Mesendoderm (in vitro differentiated cells): ENCODE results near the gene SLAMF6.

Experiments
- DNase-seq: peaks from one replicate; pipeline ENCODE4 v3.0.0; 2013
- H2AK5ac ChIP-seq: 2 replicates; pipeline ENCODE4 v1.6.1; 2013; ENCODE audit warnings: low read length, inconsistent platforms
- H2BK120ac ChIP-seq: 2 replicates; pipeline ENCODE4 v1.6.1; 2013; ENCODE audit warnings: low read depth, mild to moderate bottlenecking, low read length, moderate library complexity, mixed read lengths
- H2BK15ac ChIP-seq: replicated peaks from 2 replicates; pipeline ENCODE4 v1.6.1; 2013; ENCODE audit warnings: low read depth, mild to moderate bottlenecking, moderate library complexity
- H2BK5ac ChIP-seq: 2 replicates; pipeline ENCODE4 v1.6.1; 2013; ENCODE audit warnings: low read length, inconsistent platforms
- H3K18ac ChIP-seq: 2 replicates; pipeline ENCODE4 v1.6.1; 2013; ENCODE audit warnings: mild to moderate bottlenecking, low read length, mixed read lengths
- H3K23ac ChIP-seq: one replicate; pipeline ENCODE4 v1.6.1; 2013; ENCODE audit warnings: low read length
- H3K27ac ChIP-seq: 2 replicates; pipeline ENCODE4 v1.5.1; 2013; ENCODE audit warnings: low read depth, mild to moderate bottlenecking, inconsistent platforms, low read length, moderate library complexity
- H3K27me3 ChIP-seq: 2 replicates; pipeline ENCODE4 v1.6.1; 2013; ENCODE audit warnings: low read length, control low read depth, mild to moderate bottlenecking, inconsistent platforms; ENCODE audit not compliant: insufficient read depth, poor library complexity
- H3K36me3 ChIP-seq: 2 replicates; pipeline ENCODE4 v1.6.1; 2013; ENCODE audit warnings: low read length, inconsistent platforms; ENCODE audit not compliant: control insufficient read depth, insufficient read depth
- H3K4ac ChIP-seq: one replicate; pipeline ENCODE4 v1.6.1; 2013; ENCODE audit warnings: low read depth, mild to moderate bottlenecking, low read length, moderate library complexity
- H3K4me1 ChIP-seq: 2 replicates; pipeline ENCODE4 v1.6.1; 2013; ENCODE audit warnings: low read depth, low read length, inconsistent platforms; ENCODE audit not compliant: control insufficient read depth
- H3K4me2 ChIP-seq: 2 replicates; pipeline ENCODE4 v1.6.1; 2013; ENCODE audit warnings: low read length
- H3K4me3 ChIP-seq: 2 replicates; pipeline ENCODE4 v1.5.1; 2013; ENCODE audit warnings: mild to moderate bottlenecking, low read length
- H3K56ac ChIP-seq: one replicate; pipeline ENCODE4 v1.6.1; 2013; ENCODE audit warnings: low read length
- H3K79me1 ChIP-seq: 2 replicates; pipeline ENCODE4 v1.6.1; 2013; ENCODE audit warnings: low read length, inconsistent platforms
- H3K79me2 ChIP-seq: 2 replicates; pipeline ENCODE4 v1.6.1; 2013; ENCODE audit warnings: mild to moderate bottlenecking, low read length; ENCODE audit not compliant: control insufficient read depth, insufficient read depth
- H3K9ac ChIP-seq: 2 replicates; pipeline ENCODE4 v1.6.1; 2013; ENCODE audit warnings: low read length, inconsistent platforms
- H4K5ac ChIP-seq: one replicate; pipeline ENCODE4 v1.6.1; 2013; ENCODE audit warnings: low read length
- H4K8ac ChIP-seq: one replicate; pipeline ENCODE4 v1.6.1; 2013; ENCODE audit warnings: low read depth, mild to moderate bottlenecking, control low read depth, low read length, moderate library complexity
- whole genome bisulfite sequencing: extraction: QIAGEN DNeasy Blood & Tissue Kit; methylation state at CpG from one replicate; pipeline ENCODE4 v1.1.7; 2013; ENCODE audit warnings: low lambda C conversion rate, missing lambda C conversion rate; ENCODE audit not compliant: insufficient coverage; ENCODE audit errors: extremely low coverage; 5-methylcytosine and 5-hydroxymethylcytosine counted together

SLAMF6 gene

DNA sequence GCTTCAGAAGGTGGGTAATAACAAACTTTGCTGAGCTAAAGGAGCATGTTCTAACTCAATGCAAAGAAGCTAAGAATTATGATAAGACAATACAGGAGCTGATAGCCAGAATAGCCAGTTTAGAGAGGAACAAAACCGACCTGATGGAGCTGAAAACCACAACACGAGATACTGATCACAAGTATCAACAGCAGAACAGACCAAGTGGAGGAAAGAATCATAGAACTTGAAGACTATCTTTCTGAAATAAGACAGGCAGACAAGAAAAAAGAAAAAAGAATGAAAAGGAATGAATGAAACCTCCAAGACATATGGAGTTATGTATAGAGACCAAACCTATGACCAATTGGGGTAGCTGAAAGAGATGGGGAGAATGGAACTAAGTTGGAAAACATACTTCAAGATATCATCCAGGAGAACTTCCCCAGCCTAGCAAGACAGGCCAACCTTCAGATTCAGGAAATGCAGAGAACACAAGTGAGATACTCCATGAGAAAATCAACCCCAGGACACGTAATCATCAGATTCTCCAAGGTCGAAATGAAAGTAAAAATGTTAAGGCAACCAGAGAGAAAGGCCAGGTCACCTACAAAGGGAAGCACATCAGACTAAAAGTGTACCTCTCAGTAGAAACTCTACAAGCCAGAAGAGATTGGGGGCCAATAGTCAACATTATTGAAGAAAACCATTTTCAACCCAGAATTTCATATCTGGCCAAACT is 35.8 kb upstream of the SLAMF6 start:
- Histone ChIP-seq H3K27me3 (no peaks in the 10 kb centered on the region), H3K4me2 (no peak overlapping the region), H2BK5ac (no peak overlapping the region), H3K79me1 (no peaks in the 10 kb centered on the region), H2AK5ac (no peak overlapping the region), H3K79me2 (no peaks in the 10 kb centered on the region), H3K9ac (no peak overlapping the region), H3K4me3 (no peak overlapping the region), H3K36me3 (no peaks in the 10 kb centered on the region), H3K27ac (no peak overlapping the region), H4K8ac (no peak overlapping the region), H3K56ac (no peak overlapping the region), H3K23ac (no peak overlapping the region), H3K18ac (no peak overlapping the region), H4K5ac (no peak overlapping the region), H2BK15ac (no peak overlapping the region), H2BK120ac (no peak overlapping the region), H3K4ac (no peak overlapping the region), H3K4me1 (no peaks in the 10 kb centered on the region)
- no CpG with 5 or more reads among the region's 4 CpGs for WGBS
- no peak for DNase-seq

DNA sequence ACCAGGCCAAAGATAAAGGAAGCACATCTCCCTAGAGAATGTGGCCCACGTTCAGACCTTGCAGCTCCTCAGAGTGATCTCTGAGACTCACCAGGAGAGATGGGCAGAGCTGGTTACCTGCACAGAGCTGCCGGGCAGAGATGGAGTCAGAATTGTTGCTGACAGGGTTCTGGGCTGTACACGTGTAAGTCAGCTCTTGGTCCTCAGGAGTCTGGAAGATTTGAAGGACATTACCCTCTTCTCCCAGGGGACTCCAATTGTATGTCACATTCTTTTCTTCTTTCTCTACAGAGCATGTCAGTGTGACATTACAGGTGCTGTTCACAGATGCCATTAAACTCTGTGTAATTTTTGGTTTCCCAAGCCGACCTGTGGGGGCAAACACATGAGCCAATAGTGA is 30.7 kb upstream of the SLAMF6 start:
- no peak for DNase-seq
- H4K5ac ChIP-seq = no peak overlapping the region
- H3K4ac ChIP-seq = no peak overlapping the region
- no peaks in the 10 kb centered on the region for H3K79me1 ChIP-seq
- no peak overlapping the region for H2AK5ac ChIP-seq
- H3K4me1 ChIP-seq = no peaks in the 10 kb centered on the region
- H4K8ac ChIP-seq = no peak overlapping the region
- no peak overlapping the region for H3K56ac ChIP-seq
- no peaks in the 10 kb centered on the region for H3K79me2 ChIP-seq
- H2BK120ac ChIP-seq = no peak overlapping the region
- no peak overlapping the region for H2BK5ac ChIP-seq
- H3K9ac ChIP-seq = no peak overlapping the region
- H3K4me2 ChIP-seq = no peak overlapping the region
- WGBS = no CpG with 5 or more reads among the region's 4 CpGs
- no peaks in the 10 kb centered on the region for H3K27me3 ChIP-seq
- no peak overlapping the region for H3K18ac ChIP-seq
- no peak overlapping the region for H3K27ac ChIP-seq
- H3K23ac ChIP-seq = no peak overlapping the region
- no peak overlapping the region for H2BK15ac ChIP-seq
- H3K4me3 ChIP-seq = no peak overlapping the region
- no peaks in the 10 kb centered on the region for H3K36me3 ChIP-seq

DNA sequence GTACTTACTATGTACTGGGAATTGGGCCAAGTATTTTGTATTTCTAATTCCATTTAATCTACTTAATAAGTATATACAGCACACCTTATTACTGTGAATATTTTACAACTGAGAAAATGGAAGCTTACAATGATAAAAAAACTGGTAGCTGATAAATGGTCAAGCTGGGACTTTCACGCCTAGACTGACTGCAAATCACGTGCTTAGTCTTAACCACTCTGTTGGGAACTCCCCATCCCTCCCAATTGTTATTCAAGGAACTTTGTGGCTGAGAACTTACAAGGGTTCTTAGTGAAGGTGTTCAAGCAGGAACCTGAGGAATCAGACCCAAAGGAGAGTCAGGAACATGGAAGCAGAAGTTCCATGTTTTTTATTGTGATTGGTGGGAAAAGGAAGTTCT is 29.4 kb upstream of the SLAMF6 start:
- H3K23ac ChIP-seq = no peak overlapping the region

DNA sequence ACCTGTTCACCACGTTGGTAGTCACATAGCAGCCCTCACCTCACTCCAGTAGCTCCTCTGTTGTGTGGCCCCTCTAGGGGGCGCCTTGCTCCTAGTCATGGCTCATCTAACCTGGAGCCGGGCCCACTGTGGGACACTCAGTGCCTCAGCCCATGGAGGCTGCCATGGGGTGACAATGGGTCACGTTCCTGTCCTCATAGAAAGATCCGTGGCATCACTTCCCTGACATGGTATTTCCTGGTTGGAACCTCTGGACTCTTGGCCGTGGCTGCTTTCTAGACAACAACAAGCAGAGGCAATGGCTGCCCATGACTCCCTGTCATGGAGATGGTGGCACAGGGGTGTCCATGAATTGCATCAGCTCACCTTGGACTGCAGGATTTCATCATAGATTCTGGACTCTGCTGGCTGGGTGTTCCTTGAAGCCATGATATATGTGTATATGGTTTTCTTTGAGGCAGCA is 27.5 kb upstream of the SLAMF6 start:
- H4K8ac ChIP-seq = no peak overlapping the region
- WGBS = no CpG with 5 or more reads among the region's 6 CpGs
- H3K4me3 ChIP-seq = no peak overlapping the region
- no peak overlapping the region for H2BK120ac ChIP-seq
- no peaks in the 10 kb centered on the region for H3K36me3 ChIP-seq
- peak; percentile 65 for DNase-seq
- H4K5ac ChIP-seq = no peak overlapping the region
- H3K4me2 ChIP-seq = no peak overlapping the region
- no peak overlapping the region for H3K27ac ChIP-seq
- H2BK5ac ChIP-seq = no peak overlapping the region
- H3K79me1 ChIP-seq = no peaks in the 10 kb centered on the region
- H3K18ac ChIP-seq = no peak overlapping the region
- H3K4me1 ChIP-seq = no peaks in the 10 kb centered on the region
- H3K4ac ChIP-seq = no peak overlapping the region
- H3K79me2 ChIP-seq = no peaks in the 10 kb centered on the region
- H2BK15ac ChIP-seq = no peak overlapping the region
- no peaks in the 10 kb centered on the region for H3K27me3 ChIP-seq
- no peak overlapping the region for H3K9ac ChIP-seq
- peak overlapping the region; percentile 54 for H3K56ac ChIP-seq
- H2AK5ac ChIP-seq = peak overlapping the region; percentile 3
- H3K23ac ChIP-seq = no peak overlapping the region

More for the DNA sequence above, 29.4 kb upstream of the SLAMF6 start:
- Histone ChIP-seq H3K79me2 (no peaks in the 10 kb centered on the region), H3K79me1 (no peaks in the 10 kb centered on the region), H3K4me2 (no peak overlapping the region), H3K27ac (no peak overlapping the region), H3K4ac (no peak overlapping the region), H3K4me3 (no peak overlapping the region), H2AK5ac (no peak overlapping the region), H2BK120ac (no peak overlapping the region), H3K9ac (no peak overlapping the region), H2BK5ac (no peak overlapping the region), H4K8ac (no peak overlapping the region), H4K5ac (no peak overlapping the region), H3K36me3 (no peaks in the 10 kb centered on the region), H3K4me1 (no peaks in the 10 kb centered on the region), H3K18ac (no peak overlapping the region), H3K56ac (no peak overlapping the region), H3K27me3 (no peaks in the 10 kb centered on the region), H2BK15ac (no peak overlapping the region)
- DNase-seq = no peak
- WGBS = no CpG with 5 or more reads among the region's 2 CpGs

GRCh38 chr1:160549665-160550006 is 26.6 kb upstream of the SLAMF6 start:
- Histone ChIP-seq H3K23ac (no peak overlapping the region), H3K9ac (no peak overlapping the region), H4K5ac (no peak overlapping the region), H2BK15ac (no peak overlapping the region), H3K56ac (no peak overlapping the region), H2BK120ac (no peak overlapping the region), H3K27ac (no peak overlapping the region), H2BK5ac (no peak overlapping the region), H2AK5ac (no peak overlapping the region), H4K8ac (no peak overlapping the region), H3K18ac (no peak overlapping the region), H3K27me3 (no peaks in the 10 kb centered on the region), H3K4me2 (no peak overlapping the region), H3K79me2 (no peaks in the 10 kb centered on the region), H3K4me3 (no peak overlapping the region), H3K79me1 (no peaks in the 10 kb centered on the region), H3K36me3 (no peaks in the 10 kb centered on the region), H3K4ac (no peak overlapping the region), H3K4me1 (no peaks in the 10 kb centered on the region)
- WGBS = no CpG with 5 or more reads among the region's 3 CpGs
- no peak for DNase-seq
